BLaER1 treated with 17β-estradiol and CSF1 and Interleukin-3, amounts not matched to agents 10 nM and 100 nM (cell line): ENCODE results near the gene COPS2.

ENCODE experiments used
- H3K27ac ChIP-seq, 11 experiments: shearing (Covaris generic); formaldehyde crosslinking; 2 replicates each; pipeline ENCODE4 v1.8.1; 2022
- H3K27me3 ChIP-seq, 11 experiments: shearing (Covaris generic); formaldehyde crosslinking; 2 replicates each; pipeline ENCODE4 v1.8.1; 2022
- H3K36me3 ChIP-seq, 11 experiments: shearing (Covaris generic); formaldehyde crosslinking; 2 replicates each; pipeline ENCODE4 v1.8.1; 2022
- H3K4me1 ChIP-seq, 10 experiments: shearing (Covaris generic); formaldehyde crosslinking; 2 replicates each; pipeline ENCODE4 v1.8.1; 2022
- H3K4me2 ChIP-seq, 11 experiments: shearing (Covaris generic); formaldehyde crosslinking; 2 replicates each; pipeline ENCODE4 v1.8.1; 2022
- H3K4me3 ChIP-seq, 10 experiments: shearing (Covaris generic); formaldehyde crosslinking; 2 replicates each; pipeline ENCODE4 v1.8.1; 2022
- H3K9ac ChIP-seq, 11 experiments: shearing (Covaris generic); formaldehyde crosslinking; 2 replicates each; pipeline ENCODE4 v1.8.1; 2022
- H3K9me3 ChIP-seq, 11 experiments: shearing (Covaris generic); formaldehyde crosslinking; replicated peaks in 1 of 11; 2 replicates each; pipeline ENCODE4 v1.8.1; 2022
- H4K20me1 ChIP-seq, 11 experiments: shearing (Covaris generic); formaldehyde crosslinking; 2 replicates each; pipeline ENCODE4 v1.8.1; 2022
- Cebpa-rat ChIP-seq, 11 experiments: shearing (Covaris generic); IDR thresholded peaks; 2 replicates each; pipeline ENCODE4 v1.8.1; 2022

COPS2 gene

DNA sequence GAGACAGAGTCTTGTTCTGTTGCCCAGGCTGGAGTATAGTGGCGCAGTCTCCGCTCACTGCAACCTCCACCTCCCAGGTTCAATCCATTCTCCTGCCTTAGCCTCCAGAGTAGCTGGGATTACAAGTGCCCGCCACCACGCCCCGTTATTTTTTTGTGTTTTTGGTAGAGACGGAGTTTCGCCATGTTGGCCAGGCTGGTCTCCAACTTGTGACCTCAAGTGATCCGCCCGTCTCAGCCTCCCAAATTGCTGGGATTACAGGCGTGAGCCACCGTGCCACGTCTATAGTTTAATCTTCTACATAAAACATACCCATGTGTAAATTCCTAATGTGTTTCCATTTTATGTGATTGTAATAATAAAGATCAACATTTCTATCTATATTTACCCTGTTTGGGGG, 16.4 kb upstream of the COPS2 start:
- H4K20me1 ChIP-seq, result no peaks in the 10 kb centered on the region
- H3K4me3 ChIP-seq, result peak overlapping the region in 3 of 10 experiments; percentile 77 to 81 (median 79); a peak in 3 of 20 replicates
- peak overlapping the region in 2 of 11 experiments; percentile 87 to 94; a peak in 2 of 22 replicates for H3K9ac ChIP-seq
- H3K4me2 ChIP-seq, result peak overlapping the region; percentile 55 to 93 (median 86); a peak in 19 of 22 replicates
- H3K36me3 ChIP-seq, result peaks cover 0 to 16% (median 9%) of the 10 kb centered on the region in 11 experiments; a peak in 7 of 22 replicates
- H3K4me1 ChIP-seq, result peaks cover 14 to 22% (median 17%) of the 10 kb centered on the region in 10 experiments
- TF ChIP-seq Cebpa-rat (IDR thresholded peaks at IDR 0.05), result no peak
- no peaks in the 10 kb centered on the region for H3K27me3 ChIP-seq
- 0 out of 22 replicates have a peak overlapping the region, but pooled peaks of 1 of the 11 experiments have one; percentile 77 for H3K27ac ChIP-seq
- H3K9me3 ChIP-seq, result peaks cover 0 to 25% (median 20%) of the 10 kb centered on the region in 11 experiments; a peak in 19 of 22 replicates

DNA sequence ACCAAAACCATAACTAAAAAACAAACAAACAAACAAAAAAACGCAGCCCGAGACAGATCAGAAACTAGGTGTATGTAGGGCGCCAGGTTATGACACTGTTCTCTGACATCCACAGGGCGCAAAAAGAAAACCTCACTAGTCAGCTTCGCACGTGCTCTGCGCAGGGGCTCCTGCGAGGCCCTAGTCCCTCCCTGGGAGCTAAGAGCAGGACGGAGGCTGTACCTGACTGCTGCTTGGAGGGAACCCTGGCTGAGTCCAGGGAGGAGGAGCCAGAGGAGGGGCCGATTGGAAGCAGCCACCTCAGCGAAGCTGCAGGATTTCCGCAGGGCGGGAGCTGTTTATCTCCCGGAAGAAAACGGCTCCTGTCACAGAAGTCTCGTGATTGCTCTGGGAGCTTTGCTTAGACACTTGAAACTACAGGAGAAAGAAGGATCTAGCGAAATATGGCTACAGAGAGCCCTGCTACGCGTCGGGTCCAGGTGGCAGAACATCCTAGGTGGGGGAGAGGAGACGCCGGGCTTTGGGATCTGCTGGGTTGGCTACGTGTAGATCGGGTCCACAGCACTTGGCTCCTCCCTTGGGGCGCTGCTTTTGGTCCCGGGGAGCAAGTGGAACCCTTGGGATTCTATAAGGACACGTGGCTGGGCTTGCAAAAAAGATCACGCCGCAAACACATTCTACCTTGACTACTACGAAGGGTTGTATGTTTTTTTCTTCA, 14.6 kb upstream of the COPS2 start, which contains the start of gene GALK2:
TSS of gene GALK2 (plus strand) at position 368 of the 718 bp plus-strand sequence. CDS start at position 444, 76 bp downstream.
- TF ChIP-seq Cebpa-rat (IDR thresholded peaks at IDR 0.05), result no peak
- peaks cover 0 to 14% (median 8%) of the 10 kb centered on the region in 11 experiments; a peak in 17 of 22 replicates for H3K9me3 ChIP-seq
- H3K27me3 ChIP-seq, result no peaks in the 10 kb centered on the region
- no peaks in the 10 kb centered on the region for H4K20me1 ChIP-seq
- peak within 1 kb of the TSS; percentile 82 to 94 (median 87) for H3K9ac ChIP-seq
- H3K4me1 ChIP-seq, result peaks cover 14 to 22% (median 17%) of the 10 kb centered on the region in 10 experiments
- H3K36me3 ChIP-seq, result peaks cover 0 to 12% (median 4%) of the 10 kb centered on the region in 11 experiments; a peak in 7 of 22 replicates
- peak within 1 kb of the TSS; percentile 77 to 95 (median 84) for H3K27ac ChIP-seq
- H3K4me3 ChIP-seq, result peak within 1 kb of the TSS; percentile 71 to 81 (median 76)
- peak within 1 kb of the TSS; percentile 55 to 93 (median 86) for H3K4me2 ChIP-seq

DNA sequence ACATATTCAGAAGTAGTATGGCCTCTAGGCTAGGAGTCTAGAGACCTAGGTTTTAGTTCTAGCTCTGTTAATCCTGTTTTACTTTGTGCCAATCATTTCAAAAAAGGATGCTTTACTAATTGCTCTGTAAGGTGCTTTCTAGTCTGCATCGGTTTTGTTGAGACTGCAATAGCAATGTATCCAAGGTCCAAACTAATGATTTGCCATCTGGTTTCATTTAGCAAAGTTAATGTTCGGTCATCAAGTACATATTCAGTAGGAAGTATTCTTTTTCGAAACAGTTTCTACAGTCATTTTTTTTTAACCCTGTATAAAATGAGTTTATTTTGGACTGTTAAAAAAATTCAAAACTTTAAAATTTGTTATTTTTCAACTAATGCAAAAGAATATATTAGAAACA, 12.6 kb upstream of the COPS2 start:
- Histone ChIP-seq H3K27ac (no peak overlapping the region), H3K4me3 (no peak overlapping the region), H3K27me3 (no peaks in the 10 kb centered on the region), H3K9ac (no peak overlapping the region), H3K36me3 (peaks cover 0 to 4% (median under 1%) of the 10 kb centered on the region in 11 experiments; a peak in 7 of 22 replicates), H3K4me2 (no peak overlapping the region), H3K9me3 (no peaks in the 10 kb centered on the region), H4K20me1 (no peaks in the 10 kb centered on the region), H3K4me1 (peaks cover 14 to 22% (median 17%) of the 10 kb centered on the region in 10 experiments)
- TF ChIP-seq Cebpa-rat (IDR thresholded peaks at IDR 0.05), result no peak

DNA sequence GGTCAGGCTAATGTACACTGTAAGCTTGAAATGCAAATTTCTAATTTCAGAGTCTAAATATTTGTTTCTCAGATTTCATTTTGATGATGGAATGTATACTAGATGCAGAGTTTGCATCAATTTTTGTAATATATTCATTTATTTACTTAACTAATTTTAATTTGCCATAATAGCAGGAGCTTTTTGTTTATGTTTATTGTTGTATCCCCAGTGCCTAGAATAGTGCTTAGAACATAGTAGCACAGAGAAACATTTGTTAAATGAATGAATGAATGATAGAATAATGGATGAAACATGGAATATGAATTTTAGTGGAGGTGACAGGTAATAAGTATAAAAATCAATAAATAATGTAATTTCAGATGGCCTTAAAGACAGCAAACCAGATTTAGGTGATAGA, 9.5 kb upstream of the COPS2 start:
- no peaks in the 10 kb centered on the region for H3K27me3 ChIP-seq
- no peak for TF ChIP-seq Cebpa-rat (IDR thresholded peaks at IDR 0.05)
- H4K20me1 ChIP-seq, result no peaks in the 10 kb centered on the region
- H3K4me3 ChIP-seq, result no peak overlapping the region
- no peak overlapping the region for H3K4me2 ChIP-seq
- H3K9ac ChIP-seq, result no peak overlapping the region
- no peaks in the 10 kb centered on the region for H3K9me3 ChIP-seq
- no peak overlapping the region for H3K27ac ChIP-seq
- peaks cover 0 to 5% (median 3%) of the 10 kb centered on the region in 10 experiments; a peak in 5 of 20 replicates for H3K4me1 ChIP-seq
- peaks cover 0 to 19% (median 12%) of the 10 kb centered on the region in 11 experiments; a peak in 16 of 22 replicates for H3K36me3 ChIP-seq

DNA sequence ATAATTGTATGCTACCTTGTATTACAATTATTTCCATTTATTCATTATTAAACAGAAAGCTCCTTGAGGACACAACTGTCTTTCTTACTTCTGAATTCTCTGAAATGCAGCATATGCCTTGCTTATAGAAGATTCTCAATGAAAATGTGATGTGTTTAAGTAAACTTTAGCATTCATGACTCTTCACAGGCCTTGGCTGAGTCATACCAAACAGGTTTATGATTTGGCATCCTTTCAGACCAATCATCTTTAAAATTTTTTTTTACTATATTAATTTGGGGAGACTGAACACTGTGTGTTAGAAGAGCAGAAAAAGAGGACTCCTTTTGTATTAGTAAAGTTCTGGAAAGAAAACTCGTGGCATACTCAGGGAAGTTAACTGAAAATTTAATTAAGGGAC, 8.3 kb upstream of the COPS2 start:
- Histone ChIP-seq H3K27me3 (no peaks in the 10 kb centered on the region), H3K27ac (no peak overlapping the region), H3K4me1 (no peaks in the 10 kb centered on the region), H3K9ac (no peak overlapping the region), H3K9me3 (no peaks in the 10 kb centered on the region), H4K20me1 (no peaks in the 10 kb centered on the region), H3K4me2 (no peak overlapping the region), H3K36me3 (peaks cover 0 to 19% (median 12%) of the 10 kb centered on the region in 11 experiments; a peak in 16 of 22 replicates), H3K4me3 (no peak overlapping the region)
- TF ChIP-seq Cebpa-rat (IDR thresholded peaks at IDR 0.05), result no peak

DNA sequence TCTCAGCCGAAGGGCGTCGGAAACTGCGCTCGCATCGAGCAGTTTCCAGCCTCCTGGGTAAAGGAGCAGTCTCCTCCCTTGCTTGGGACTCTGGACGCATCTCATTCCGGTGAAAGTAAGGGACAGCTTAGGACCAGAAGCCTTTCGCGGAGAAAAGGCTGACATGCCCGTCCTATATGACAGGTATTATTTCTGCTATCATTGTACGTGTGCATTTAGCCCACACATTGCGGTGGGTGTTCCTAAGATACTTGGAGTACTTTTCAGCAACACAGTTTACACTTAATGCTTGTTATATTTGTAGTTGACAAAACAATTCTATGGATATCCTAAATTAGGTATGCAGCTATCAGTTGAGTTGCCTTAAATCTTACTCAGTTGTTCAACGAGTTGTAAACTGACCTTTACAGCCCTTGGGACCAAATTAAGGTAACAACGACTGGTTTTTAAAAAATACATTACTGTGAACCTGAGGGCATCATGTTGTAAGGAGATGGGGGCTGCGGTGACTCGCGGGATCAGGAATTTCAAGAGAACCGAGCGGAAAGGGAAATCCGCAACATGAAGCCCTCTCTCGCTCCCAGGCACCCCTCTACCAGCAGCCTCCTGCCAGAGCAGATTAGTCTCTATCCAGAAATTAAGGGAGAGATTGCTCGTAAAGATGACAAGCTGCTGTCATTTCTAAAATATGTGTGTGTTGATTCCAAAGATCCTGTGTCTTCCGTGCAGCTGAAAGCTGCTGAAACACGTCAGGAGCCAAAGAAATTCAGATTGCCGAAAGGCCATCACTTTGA, 632 bp upstream of the COPS2 start:
- Histone ChIP-seq H3K9ac (peak overlapping the region; percentile 91 to 99 (median 95)), H3K36me3 (peaks cover 0 to 22% (median 8%) of the 10 kb centered on the region in 11 experiments; a peak in 13 of 22 replicates), H3K4me3 (peak overlapping the region; percentile 80 to 100 (median 90)), H4K20me1 (peaks cover 20 to 43% (median 35%) of the 10 kb centered on the region in 11 experiments; a peak in 20 of 22 replicates), H3K27me3 (no peaks in the 10 kb centered on the region), H3K4me2 (peak overlapping the region; percentile 66 to 92 (median 82)), H3K27ac (peak overlapping the region; percentile 30 to 97 (median 88); a peak in 20 of 22 replicates), H3K4me1 (peaks cover 7 to 43% (median 32%) of the 10 kb centered on the region in 10 experiments; a peak in 19 of 20 replicates), H3K9me3 (no peaks in the 10 kb centered on the region)
- TF ChIP-seq Cebpa-rat (IDR thresholded peaks at IDR 0.05), result no peak

DNA sequence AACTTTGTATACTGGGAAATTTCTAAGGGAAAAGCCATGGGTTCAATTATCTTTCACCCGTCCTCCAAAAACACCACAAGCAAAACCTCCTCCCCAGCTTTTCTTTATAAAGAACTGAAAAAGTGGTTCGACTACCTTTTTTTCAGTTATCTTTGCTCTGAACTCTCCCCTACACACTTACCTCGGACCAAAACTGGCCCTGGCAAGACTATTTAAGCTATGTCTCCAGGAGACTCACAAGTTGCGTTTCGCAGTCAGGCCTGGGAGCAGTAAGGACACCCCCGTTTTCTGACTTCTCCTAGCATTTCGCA, 645 bp downstream of the COPS2 start:
- no peak for TF ChIP-seq Cebpa-rat (IDR thresholded peaks at IDR 0.05)
- Histone ChIP-seq H3K4me1 (peaks cover 7 to 54% (median 32%) of the 10 kb centered on the region in 10 experiments; a peak in 19 of 20 replicates), H3K9ac (peak overlapping the region; percentile 91 to 99 (median 95)), H3K4me3 (peak overlapping the region; percentile 80 to 100 (median 90)), H3K27ac (peak overlapping the region; percentile 75 to 98 (median 95)), H3K4me2 (peak overlapping the region; percentile 67 to 86 (median 81)), H3K9me3 (no peaks in the 10 kb centered on the region), H4K20me1 (peaks cover 33 to 56% (median 48%) of the 10 kb centered on the region in 11 experiments; a peak in 20 of 22 replicates), H3K36me3 (peaks cover 0 to 33% (median 12%) of the 10 kb centered on the region in 11 experiments; a peak in 14 of 22 replicates), H3K27me3 (no peaks in the 10 kb centered on the region)

DNA sequence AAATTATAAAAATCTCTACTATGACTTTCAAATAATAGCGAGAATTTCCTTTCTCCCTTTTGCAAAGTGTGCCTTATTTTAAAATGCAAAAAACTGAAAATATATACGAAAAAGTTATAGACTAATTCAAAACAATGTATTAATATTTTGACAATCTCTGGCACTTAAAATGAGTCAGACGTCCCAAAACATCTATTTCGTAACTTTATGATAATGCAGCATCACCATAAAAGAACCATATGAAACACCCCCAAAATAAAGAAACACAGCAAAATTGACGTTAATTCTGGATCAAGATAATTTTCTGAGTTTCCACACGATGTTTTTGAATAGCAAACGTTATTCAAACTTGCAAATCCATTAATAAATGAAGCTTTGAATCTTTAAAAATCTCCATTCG, 1.0 kb downstream of the COPS2 start:
- no peak for TF ChIP-seq Cebpa-rat (IDR thresholded peaks at IDR 0.05)
- H4K20me1 ChIP-seq, result peaks cover 37 to 59% (median 52%) of the 10 kb centered on the region in 11 experiments; a peak in 20 of 22 replicates
- H3K27me3 ChIP-seq, result no peaks in the 10 kb centered on the region
- peak overlapping the region; percentile 75 to 98 (median 95) for H3K27ac ChIP-seq
- H3K9me3 ChIP-seq, result no peaks in the 10 kb centered on the region
- H3K9ac ChIP-seq, result peak overlapping the region; percentile 91 to 99 (median 95)
- peak overlapping the region; percentile 80 to 100 (median 90) for H3K4me3 ChIP-seq
- peaks cover 7 to 58% (median 32%) of the 10 kb centered on the region in 10 experiments; a peak in 19 of 20 replicates for H3K4me1 ChIP-seq
- peak overlapping the region; percentile 67 to 86 (median 81) for H3K4me2 ChIP-seq
- H3K36me3 ChIP-seq, result peaks cover 0 to 37% (median 16%) of the 10 kb centered on the region in 11 experiments; a peak in 15 of 22 replicates
